Gastroesophageal sphincter (tissue), 3 donors: Measurements from ENCODE around the gene KRT6B.

ENCODE experiments used
- CTCF ChIP-seq, 4 experiments: fragments of 200-600 bp in 2 of 4; fragments of 450-650 bp in 2 of 4; sonication (generic) in 1 of 4; IDR thresholded peaks; one replicate each; pipeline ENCODE4 v1.5.1; 2017 to 2019; ENCODE audit warnings: antibody characterized with exemption in 4 of 4, mild to moderate bottlenecking in 2 of 4, moderate library complexity in 2 of 4
- POLR2AphosphoS5 ChIP-seq: sonication (generic); formaldehyde crosslinking; IDR thresholded peaks from one replicate; pipeline ENCODE4 v1.6.1; 2017; ENCODE audit warnings: antibody characterized with exemption

- TF ChIP-seq CTCF (IDR thresholded peaks at IDR 0.05) (no peak), POLR2AphosphoS5 (no peak)
Observed at GRCh38 chr12:52473768-52474167, 21.8 kb upstream of the KRT6B start, which contains the start of gene KRT6C.
